PC-9 (cell line): ENCODE data around the gene BTRC. TPM values are rescaled to one million over a fixed set of nuclear protein-coding genes. Genes with fewer than 3 reads are reported as not detected.

Experiments
- BruUV-seq: library from RNA; stranded (reverse); fragments of 400-500 nt; replicated peaks from 2 replicates; lab custom pipeline; 2021; lab: Mats Ljungman, UMichigan
- CTCF ChIA-PET: fragments of 300-600 bp; sonication (Branson Sonifier 250); formaldehyde crosslinking; loops from one replicate; lab custom pipeline; 2022; ENCODE audit warnings: antibody characterized with exemption; lab: Charles Lee
- POLR2A ChIA-PET: fragments of 300-600 bp; sonication (Branson Sonifier 250); formaldehyde crosslinking; loops from one replicate; lab custom pipeline; 2022; ENCODE audit warnings: antibody characterized with exemption; ENCODE audit not compliant: unreplicated experiment; lab: Charles Lee
- DNase-seq, 2 experiments: peaks; one replicate each; pipeline versions ENCODE4 v3.0.0 to v3.0.0-alpha.2; 2015 to 2022; ENCODE audit warnings: mixed read lengths in 1 of 2
- H2AFZ ChIP-seq: fragments of 200-600 bp; sonication (generic); 2 replicates; pipeline ENCODE4 v1.8.1; 2017; ENCODE audit warnings: antibody characterized with exemption
- H3F3A ChIP-seq: fragments of 200-600 bp; sonication (generic); 2 replicates; pipeline ENCODE4 v1.8.1; 2017; ENCODE audit warnings: antibody characterized with exemption, mild to moderate bottlenecking, low read depth; ENCODE audit not compliant: insufficient read depth
- H3K27ac ChIP-seq: fragments of 200-600 bp; sonication (generic); 2 replicates; pipeline ENCODE4 v1.6.1; 2016; ENCODE audit warnings: mixed run types
- H3K27me3 ChIP-seq: fragments of 200-600 bp; sonication (generic); 2 replicates; pipeline ENCODE4 v1.6.1; 2016; ENCODE audit warnings: low read depth, mixed run types; ENCODE audit not compliant: insufficient read depth
- H3K36me3 ChIP-seq: fragments of 200-600 bp; sonication (generic); 2 replicates; pipeline ENCODE4 v1.6.1; 2016; ENCODE audit warnings: low read depth, mixed run types
- H3K4me1 ChIP-seq: fragments of 200-600 bp; sonication (generic); replicated peaks from 2 replicates; pipeline ENCODE4 v1.6.1; 2016; ENCODE audit warnings: mixed run types; ENCODE audit not compliant: insufficient read depth
- H3K4me2 ChIP-seq: fragments of 200-600 bp; sonication (generic); 2 replicates; pipeline ENCODE4 v1.6.1; 2017; ENCODE audit warnings: mixed run types
- H3K4me3 ChIP-seq: fragments of 200-600 bp; sonication (generic); 2 replicates; pipeline ENCODE4 v1.6.1; 2016; ENCODE audit warnings: mixed run types
- H3K79me2 ChIP-seq: fragments of 200-600 bp; sonication (generic); 2 replicates; pipeline ENCODE4 v1.6.1; 2017; ENCODE audit warnings: low read depth, mixed run types
- H3K9me2 ChIP-seq: fragments of 200-600 bp; sonication (generic); 2 replicates; pipeline ENCODE4 v1.8.1; 2017; ENCODE audit warnings: mild to moderate bottlenecking; ENCODE audit not compliant: insufficient read depth
- H3K9me3 ChIP-seq: fragments of 200-600 bp; sonication (generic); 2 replicates; pipeline ENCODE4 v1.8.1; 2016; ENCODE audit warnings: low read depth; ENCODE audit not compliant: insufficient read depth
- H4K20me1 ChIP-seq: fragments of 200-600 bp; sonication (generic); 2 replicates; pipeline ENCODE4 v1.8.1; 2017; ENCODE audit not compliant: insufficient read depth
- CTCF ChIP-seq: fragments of 200-600 bp; sonication (generic); conservative IDR thresholded peaks from 2 replicates; pipeline ENCODE4 v1.6.1; 2017; ENCODE audit warnings: mixed run types, antibody characterized with exemption, mild to moderate bottlenecking, moderate library complexity
- EZH2 ChIP-seq: fragments of 200-600 bp; sonication (generic); IDR thresholded peaks from 2 replicates; pipeline ENCODE4 v1.8.0; 2017; ENCODE audit warnings: antibody characterized with exemption, low read depth
- intact Hi-C: fragments of 100-400 bp; cut with micrococcal nuclease; formaldehyde crosslinking; loops from one replicate; pipeline ENCODE4 v1.10.0; 2022; ENCODE audit not compliant: unreplicated experiment
- total RNA-seq: library from RNA; stranded (reverse); gene quantifications from 2 replicates; pipeline ENCODE4 v1.2.3, GENCODE V29; 2021

Gene BTRC
- total RNA-seq, 1 experiment from 2014 or later = 15.6 TPM

GRCh38 chr10:101558204-101558603 lies 204.2 kb downstream of the BTRC start:
- CTCF ChIA-PET = no interaction called here
- Histone ChIP-seq H3F3A (no peaks in the 10 kb centered on the region), H3K27me3 (no peaks in the 10 kb centered on the region), H3K4me3 (no peak overlapping the region), H3K79me2 (no peaks in the 10 kb centered on the region), H2AFZ (no peak overlapping the region), H3K9me2 (no peaks in the 10 kb centered on the region), H3K4me1 (no peaks in the 10 kb centered on the region), H3K36me3 (no peaks in the 10 kb centered on the region), H3K27ac (no peak overlapping the region), H3K4me2 (no peak overlapping the region), H4K20me1 (no peaks in the 10 kb centered on the region), H3K9me3 (no peaks in the 10 kb centered on the region)
- POLR2A ChIA-PET = no interaction called here
- BruUV-seq = no TSS peak
- intact Hi-C loops = no loop called here
- no peak for TF ChIP-seq CTCF
- TF ChIP-seq EZH2 = no peak
- DNase-seq = no peak

- Histone ChIP-seq H3K4me1 (no peaks in the 10 kb centered on the region), H3K27ac (no peak overlapping the region), H3F3A (no peaks in the 10 kb centered on the region), H3K36me3 (no peaks in the 10 kb centered on the region), H3K9me3 (no peaks in the 10 kb centered on the region), H2AFZ (no peak overlapping the region), H3K27me3 (no peaks in the 10 kb centered on the region), H3K79me2 (no peaks in the 10 kb centered on the region), H3K9me2 (no peaks in the 10 kb centered on the region), H4K20me1 (no peaks in the 10 kb centered on the region), H3K4me3 (no peak overlapping the region), H3K4me2 (no peak overlapping the region)
- intact Hi-C loops = no loop called here
- no peak for TF ChIP-seq EZH2
- no peak for TF ChIP-seq CTCF
- DNase-seq = no peak
- ChIA-PET POLR2A (no interaction called here), CTCF (no interaction called here)
- BruUV-seq = no TSS peak
Observed at GRCh38 chr10:101558671-101559595, 205.0 kb downstream of the BTRC start.

GRCh38 chr10:101559596-101560297 lies 205.8 kb downstream of the BTRC start:
- H3K4me1 ChIP-seq = no peaks in the 10 kb centered on the region
- H3K27me3 ChIP-seq = no peaks in the 10 kb centered on the region
- H2AFZ ChIP-seq = no peak overlapping the region
- H3K27ac ChIP-seq = no peak overlapping the region
- H3K9me3 ChIP-seq = no peaks in the 10 kb centered on the region
- no peak overlapping the region for H3K4me2 ChIP-seq
- ChIA-PET CTCF (no interaction called here), POLR2A (no interaction called here)
- H3K4me3 ChIP-seq = no peak overlapping the region
- BruUV-seq = no TSS peak
- H3K9me2 ChIP-seq = no peaks in the 10 kb centered on the region
- no peak for DNase-seq
- no peaks in the 10 kb centered on the region for H3F3A ChIP-seq
- no peaks in the 10 kb centered on the region for H3K79me2 ChIP-seq
- intact Hi-C loops = no loop called here
- no peak for TF ChIP-seq EZH2
- TF ChIP-seq CTCF = no peak
- no peaks in the 10 kb centered on the region for H4K20me1 ChIP-seq
- H3K36me3 ChIP-seq = no peaks in the 10 kb centered on the region
